CD4-positive, alpha-beta T cell treated with Interleukin-15 for 4 hours (primary cell): ENCODE measurements around the gene GSTM4.

Experiments used
- DNase-seq: peaks from one replicate; pipeline ENCODE4 v3.0.0-alpha.2; 2020; ENCODE audit warnings: low spot score

GSTM4 gene

DNA sequence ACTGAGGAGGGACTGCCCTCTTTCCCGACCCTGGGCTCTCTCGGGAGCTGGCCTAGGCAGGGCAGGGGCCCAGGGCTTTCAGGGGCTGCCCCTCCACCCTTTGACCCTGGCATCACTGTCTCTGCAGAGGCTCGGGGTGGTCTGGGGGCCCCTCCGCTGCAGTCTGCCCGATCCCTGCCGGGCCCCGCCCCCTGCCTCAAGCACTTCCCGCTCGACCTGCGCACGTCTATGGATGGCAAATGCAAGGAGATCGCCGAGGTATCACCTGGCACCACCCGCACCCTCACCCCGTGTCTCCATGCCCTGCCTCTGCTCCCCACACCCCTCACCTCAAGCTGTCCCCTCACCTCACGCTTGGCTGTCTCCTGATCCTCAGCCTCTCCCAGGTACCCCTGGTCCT, 30.7 kb upstream of the GSTM4 start:
- DNase-seq, result no peak

DNA sequence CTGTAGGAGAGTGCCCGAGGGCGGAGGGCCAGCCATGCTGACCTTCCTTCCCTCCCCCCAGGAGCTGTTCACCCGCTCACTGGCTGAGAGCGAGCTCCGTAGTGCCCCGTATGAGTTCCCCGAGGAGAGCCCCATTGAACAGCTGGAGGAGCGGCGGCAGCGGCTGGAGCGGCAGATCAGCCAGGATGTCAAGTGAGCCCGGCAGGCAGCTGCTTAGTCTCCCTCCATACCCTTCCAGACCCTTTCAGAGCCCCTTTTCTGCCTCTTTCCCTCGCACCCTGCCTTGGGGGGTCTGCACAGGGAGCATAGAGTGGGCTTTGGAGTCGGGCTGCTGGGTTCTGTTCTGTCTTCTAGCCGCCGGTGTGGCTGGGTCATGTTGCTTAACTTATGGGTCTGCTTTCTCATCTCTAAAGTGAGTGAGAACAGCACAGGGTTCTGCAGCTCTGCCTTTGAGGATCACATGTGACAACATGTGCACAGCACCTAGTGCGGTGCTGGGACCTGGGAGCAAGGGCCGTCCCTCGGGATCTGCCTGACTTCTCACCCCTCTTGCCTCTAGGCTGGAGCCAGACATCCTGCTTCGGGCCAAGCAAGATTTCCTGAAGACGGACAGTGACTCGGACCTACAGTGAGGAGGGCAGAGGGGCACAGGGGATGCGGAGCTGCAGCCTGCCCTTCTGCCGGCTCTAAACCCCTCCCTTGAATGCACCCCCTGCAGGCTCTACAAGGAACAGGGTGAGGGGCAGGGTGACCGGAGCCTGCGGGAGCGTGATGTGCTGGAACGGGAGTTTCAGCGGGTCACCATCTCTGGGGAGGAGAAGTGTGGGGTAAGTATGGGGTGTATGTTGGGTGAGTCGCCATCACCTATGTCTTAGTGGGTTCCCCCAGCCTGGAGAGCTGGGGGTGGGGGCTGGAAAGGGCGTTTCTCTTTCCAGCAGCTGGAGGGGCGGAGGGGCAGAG, 30.0 kb upstream of the GSTM4 start:
- no peak for DNase-seq

DNA sequence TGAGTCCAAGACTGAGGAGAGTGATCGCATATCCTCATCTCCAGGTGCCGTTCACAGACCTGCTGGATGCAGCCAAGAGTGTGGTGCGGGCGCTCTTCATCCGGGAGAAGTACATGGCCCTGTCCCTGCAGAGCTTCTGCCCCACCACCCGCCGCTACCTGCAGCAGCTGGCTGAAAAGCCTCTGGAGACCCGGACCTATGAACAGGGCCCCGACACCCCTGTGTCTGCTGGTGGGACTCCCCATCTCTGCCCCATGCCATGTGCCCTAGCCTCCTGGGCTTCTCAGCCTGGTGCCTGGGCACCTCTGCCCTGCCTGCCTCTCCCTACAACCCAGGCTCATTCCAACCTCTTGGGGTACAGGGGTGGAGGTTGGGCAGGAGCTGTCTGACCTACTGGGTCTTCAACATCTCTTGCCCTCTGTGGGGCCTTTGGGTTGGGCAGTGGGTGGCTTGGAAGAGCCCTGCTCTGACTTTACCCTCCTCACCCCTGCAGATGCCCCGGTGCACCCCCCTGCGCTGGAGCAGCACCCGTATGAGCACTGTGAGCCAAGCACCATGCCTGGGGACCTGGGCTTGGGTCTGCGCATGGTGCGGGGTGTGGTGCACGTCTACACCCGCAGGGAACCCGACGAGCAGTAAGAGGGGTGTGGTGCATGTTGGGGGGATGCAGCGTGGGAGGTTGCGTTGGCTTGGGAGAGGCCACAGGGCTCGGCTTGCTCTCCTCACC, 29.1 kb upstream of the GSTM4 start:
- no peak for DNase-seq

GRCh38 chr1:109627692-109628399, 28.1 kb upstream of the GSTM4 start:
- DNase-seq, result no peak

DNA sequence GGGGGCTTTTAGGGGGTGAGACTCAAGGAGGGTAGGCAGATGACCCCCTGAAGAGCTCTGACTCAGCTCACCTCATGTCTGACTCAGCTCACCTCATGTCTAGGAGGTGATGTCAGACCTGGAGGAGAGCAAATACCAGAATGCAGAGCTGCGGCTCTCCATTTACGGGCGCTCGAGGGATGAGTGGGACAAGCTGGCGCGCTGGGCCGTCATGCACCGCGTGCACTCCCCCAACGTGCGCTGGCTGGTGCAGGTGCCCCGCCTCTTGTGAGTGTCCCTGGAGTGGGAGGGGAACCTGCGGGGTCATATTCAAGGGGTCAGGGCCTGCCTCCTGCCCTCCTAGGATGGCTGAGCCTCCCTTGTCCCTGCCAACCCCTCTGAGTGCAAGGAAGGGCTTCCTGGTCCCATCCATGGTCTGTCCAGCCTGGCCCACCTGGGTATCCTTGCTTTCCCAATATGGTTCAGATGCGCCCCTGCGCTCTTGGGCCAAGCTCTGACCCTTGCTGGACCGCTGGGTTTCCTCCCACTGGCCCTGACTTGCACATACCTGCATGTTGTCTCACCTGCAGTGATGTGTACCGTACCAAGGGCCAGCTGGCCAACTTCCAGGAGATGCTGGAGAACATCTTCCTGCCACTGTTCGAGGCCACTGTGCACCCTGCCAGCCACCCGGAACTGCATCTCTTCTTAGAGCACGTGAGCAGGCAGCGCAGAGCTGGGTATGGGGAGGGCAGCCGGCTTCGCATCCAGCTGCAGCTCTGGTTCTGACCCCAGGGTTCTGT, 27.2 kb upstream of the GSTM4 start:
- no peak for DNase-seq

- DNase-seq, result no peak
Measured at GRCh38 chr1:109629372-109630030, 26.4 kb upstream of the GSTM4 start.

DNA sequence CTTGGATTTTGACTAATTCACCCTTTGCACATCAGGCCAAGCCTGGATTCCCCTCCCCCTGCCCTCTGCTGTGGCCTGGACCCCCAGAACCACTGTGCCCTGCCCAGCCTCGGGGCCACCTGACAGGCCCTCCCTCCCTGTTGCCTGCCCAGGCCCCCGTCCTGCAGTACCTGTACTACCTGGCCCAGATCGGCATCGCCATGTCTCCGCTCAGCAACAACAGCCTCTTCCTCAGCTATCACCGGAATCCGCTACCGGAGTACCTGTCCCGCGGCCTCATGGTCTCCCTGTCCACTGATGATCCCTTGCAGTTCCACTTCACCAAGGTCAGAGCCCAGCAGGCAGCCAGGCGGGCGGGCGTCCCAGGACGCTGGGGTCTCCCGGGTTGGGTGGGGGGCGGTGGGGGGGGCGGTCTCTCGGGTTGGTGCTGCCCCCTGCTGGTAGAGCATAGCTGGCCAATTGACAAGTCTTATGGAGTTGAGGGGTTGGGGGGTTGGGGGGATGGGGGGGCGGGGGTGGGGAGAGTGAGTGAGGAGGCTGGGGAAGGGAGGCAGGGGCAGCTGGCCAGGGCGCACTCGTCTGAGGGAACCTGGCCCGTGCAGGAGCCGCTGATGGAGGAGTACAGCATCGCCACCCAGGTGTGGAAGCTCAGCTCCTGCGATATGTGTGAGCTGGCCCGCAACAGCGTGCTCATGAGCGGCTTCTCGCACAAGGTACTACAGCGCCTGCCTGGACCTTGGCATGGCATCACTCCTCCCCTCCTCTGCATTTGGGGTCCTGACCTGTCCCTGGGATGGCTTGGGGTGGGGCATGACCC, 25.6 kb upstream of the GSTM4 start:
- DNase-seq, result peak; percentile 19

GRCh38 chr1:109630898-109631512, 24.9 kb upstream of the GSTM4 start:
- no peak for DNase-seq

DNA sequence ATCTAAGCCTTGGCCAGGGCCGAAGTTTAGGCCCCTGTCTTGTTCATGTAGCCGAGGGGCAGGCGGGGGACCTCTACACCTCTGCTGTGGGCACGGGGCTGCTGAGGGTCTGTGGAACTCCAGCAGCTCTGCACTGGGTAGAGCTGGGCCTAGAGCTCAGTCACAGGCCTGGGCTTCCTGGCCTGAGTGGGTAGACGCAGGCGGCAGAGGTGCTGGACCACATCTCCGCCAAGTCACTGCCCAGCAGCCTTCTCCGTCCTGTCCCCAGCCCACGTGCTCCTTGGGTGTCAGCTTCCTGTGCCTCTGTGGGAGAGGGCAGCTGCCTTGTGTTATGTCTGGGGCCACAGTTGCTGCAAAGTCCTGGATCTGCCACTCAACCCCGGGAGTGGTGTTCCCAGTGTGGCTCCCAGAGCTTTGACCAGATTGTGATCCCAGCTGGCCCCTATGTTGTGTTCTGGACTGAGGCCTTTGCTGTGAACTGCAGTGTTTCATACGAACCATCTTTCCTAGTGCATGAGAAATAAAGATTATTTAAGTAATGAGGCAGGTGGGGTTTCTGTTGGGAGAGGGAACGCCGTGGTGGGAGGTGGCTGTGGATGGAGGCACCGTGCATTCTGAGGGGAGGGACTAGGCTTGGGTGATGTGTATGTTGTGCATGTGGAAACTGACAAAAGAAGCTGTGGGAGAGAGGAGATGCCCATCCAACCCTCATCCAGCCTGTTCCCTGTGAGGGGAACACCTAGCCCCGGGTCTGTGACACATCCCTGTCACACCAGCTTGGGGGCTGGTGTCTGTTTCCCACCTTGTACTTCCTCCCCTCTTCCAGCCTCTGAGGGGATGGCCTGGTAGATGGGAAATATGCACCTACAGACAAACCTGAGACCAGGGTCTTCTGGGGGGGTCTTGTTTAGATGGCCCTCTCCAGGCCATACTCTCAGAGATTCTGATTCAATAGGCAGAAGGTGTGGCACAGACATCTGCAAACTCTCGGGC, 24.1 kb upstream of the GSTM4 start:
- DNase-seq, result no peak

- no peak for DNase-seq
Measured at GRCh38 chr1:109632671-109633346, 23.1 kb upstream of the GSTM4 start.

DNA sequence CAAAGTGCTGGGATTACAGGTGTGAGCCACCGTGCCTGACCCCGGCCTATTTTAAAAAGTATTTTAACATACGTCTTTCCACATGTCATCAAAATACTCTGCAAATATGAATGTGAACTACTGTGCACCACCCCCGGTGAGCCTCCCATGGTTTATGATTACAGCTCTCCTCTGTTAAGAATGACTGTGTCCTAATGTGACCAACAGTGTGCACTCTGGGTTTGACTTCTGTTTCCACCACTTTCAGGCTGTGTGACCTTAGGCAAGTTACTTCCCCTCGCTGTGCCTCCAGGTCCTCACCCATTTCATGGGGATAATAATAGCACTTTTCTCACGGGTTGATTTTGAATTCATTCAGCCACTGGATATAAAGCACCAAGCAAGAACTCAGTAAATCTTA, 21.6 kb upstream of the GSTM4 start:
- no peak for DNase-seq

DNA sequence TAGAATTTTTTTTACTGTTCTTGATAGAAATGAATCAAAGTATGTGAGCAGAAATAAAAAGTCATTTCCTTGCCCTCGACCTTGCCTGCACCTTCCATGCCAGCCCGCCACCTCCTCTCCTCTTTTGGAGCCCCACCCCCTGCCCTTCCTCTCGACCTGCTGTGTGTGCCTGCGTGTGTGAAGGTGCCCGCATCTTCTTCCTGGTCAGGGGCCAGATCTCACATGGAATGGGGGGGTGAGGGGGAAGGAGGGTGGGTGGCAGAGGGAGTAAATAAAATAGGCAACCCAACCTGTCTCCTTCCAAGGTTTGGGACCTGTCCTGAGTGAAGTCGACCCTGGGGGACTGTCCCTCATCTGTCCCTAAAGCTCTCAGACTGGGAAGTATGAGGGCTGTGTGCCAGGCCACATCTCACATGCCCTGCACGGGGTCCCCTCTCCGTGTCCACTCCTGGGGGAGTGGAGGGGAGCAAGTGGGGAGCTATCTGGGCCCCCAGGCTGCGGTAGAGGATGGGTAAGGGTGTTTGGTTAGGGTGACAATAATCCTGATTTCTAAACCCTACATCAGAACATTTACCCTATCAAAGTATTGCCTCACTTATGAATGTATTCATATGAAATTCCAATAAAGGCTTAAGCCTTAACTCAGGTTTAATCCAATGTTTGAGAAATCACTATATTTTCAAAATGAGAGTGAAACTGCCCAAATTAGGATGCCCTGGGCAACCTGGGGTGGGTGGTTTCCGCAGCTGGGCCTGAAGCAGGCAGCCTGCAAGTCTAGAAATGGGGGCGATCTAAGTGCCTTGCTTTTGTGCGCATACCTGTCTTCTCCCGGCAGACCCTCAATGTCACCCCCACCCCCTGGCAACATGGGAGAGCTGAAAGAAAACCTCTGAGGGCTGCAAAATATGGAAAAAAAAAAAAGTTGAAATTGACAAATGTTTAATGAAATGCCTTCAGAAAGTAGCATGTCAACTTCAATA, 20.8 kb upstream of the GSTM4 start:
- no peak for DNase-seq

- no peak for DNase-seq
Measured at GRCh38 chr1:109635862-109636200, 20.1 kb upstream of the GSTM4 start.

DNA sequence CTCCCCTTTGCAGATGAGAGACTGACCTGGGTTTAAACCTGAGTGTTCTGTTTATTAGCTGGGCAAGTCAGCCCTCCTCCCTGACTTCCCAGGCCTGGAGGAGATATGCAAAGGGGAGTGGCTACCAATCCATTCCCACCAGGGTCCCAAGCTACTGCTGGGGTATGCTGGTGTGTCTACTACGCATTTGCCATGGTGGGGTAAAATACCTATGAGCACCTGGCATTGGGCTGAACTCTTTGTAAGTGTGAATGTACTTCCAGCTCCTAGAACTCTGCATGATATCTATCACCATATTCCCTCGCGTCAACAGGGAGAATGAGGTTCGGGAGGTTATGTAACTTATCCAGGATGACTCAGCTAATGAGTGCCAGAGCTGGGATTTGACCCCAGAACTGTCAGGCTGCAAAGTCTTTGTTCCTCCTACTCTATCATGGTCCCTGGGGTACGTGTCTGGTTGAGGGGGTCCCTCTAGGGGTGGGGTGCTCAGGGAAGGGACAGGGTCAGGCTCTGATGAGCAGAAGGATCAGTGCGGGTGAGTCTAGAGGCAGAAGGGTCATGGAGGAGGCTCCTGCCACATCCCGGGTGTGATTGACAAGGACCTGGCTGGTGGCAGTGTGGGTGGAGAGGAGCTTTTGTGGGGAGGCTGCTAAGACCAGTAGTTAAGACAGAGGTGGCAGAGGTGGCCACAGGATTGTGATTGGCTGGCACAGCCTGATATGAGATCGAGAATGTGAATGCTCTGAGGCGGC, 19.5 kb upstream of the GSTM4 start:
- DNase-seq, result no peak

DNA sequence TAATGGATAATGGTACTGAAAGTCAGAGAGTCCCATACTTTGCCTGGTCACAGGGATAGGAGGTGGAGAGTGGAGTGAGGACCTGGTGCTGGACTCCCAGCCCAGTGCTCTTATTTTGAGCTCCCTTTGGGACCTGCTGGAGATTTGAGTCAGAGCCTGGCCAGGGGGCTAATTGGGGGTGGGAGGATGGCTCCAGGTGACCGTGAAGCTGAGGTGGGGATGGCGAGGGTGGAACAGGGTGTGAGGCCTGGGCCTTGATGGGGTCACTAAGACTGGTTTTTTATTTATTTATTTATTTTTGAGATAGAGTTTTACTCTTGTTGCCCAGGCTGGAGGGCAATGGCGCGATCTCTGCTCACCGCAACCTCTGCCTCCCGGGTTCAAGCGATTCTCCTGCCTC, 18.5 kb upstream of the GSTM4 start:
- no peak for DNase-seq
